ENCODE results near the gene ZSWIM6.

The ZSWIM6 gene

DNA sequence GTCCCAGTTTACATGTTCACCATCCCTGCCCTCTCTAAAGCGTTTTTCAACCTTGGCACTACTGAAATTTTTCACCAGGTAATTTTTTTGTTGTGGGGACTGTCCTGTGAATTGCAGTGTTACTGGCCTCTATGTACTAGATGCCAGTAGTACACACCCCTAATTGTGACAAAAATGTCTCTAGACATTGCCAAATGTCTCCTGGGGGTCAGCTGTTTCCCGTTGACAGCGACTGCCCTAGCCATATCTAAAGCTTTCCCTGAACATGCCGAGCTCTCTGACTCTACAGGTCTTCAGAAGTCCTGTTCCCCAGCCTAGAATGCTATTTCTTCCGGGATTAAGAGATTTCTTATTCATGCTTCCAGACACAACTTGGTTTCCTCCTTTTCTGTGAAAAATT lies 235.3 kb downstream of the ZSWIM6 start:
- no peak for DNase-seq

DNA sequence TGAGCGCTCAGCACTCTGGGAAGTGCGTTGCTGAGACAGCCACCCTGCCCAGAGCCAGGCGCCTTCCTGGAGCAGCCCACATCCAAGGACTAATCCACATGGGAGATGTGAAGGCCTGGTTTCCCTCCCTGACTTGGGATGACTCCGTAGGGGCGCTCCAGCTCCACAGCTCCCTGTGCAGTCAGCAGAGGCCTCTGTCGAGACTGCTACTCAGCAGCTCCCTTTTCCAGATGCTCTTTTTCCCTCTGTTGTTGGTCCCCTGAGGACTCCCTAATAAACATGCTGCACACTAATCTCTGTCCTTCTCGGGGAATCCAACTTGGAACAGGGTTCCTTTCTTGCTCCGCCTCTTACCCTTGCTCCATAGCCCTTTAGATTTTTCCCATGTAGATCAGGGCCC lies 237.3 kb downstream of the ZSWIM6 start:
- DNase-seq = no peak

DNA sequence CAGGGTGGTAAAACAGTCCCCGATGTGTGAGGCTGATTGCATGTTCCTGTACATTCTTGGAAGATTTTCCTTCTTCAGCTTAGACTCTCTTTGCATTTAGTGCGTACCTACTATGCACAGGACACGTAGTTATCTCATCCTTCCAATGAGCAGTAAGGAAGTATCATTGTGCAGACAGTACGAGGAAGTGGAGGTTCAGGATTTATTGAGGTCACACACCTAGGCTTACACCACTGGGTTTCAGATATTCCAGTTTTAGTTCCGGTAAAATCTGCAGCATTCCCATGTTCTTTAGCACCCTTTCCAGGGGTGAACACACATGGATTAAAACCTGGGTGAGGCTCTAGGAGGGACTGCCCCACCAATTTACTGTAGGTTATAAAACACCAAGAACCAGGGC lies 238.7 kb downstream of the ZSWIM6 start:
- no peak for DNase-seq

DNA sequence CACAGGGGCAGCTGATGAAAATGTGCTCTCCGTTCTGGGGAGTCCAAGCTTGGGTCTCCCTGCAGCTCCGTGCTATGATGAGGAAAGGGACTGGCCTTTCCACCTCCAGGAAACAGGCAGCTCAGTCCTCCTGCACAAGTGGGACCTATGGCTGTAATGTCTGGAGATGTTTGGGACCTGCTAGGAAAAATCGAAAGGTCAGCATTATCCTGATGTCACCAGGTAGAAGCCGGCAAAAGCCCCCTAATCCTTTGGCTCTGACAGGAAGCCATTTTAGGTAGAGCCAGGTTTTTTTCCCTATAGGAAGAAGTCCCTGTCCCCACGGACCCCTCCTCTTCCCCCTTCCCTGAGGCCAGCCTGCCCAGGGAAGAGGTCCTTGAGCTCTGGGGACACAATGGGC lies 240.9 kb downstream of the ZSWIM6 start:
- no peak for DNase-seq

DNA sequence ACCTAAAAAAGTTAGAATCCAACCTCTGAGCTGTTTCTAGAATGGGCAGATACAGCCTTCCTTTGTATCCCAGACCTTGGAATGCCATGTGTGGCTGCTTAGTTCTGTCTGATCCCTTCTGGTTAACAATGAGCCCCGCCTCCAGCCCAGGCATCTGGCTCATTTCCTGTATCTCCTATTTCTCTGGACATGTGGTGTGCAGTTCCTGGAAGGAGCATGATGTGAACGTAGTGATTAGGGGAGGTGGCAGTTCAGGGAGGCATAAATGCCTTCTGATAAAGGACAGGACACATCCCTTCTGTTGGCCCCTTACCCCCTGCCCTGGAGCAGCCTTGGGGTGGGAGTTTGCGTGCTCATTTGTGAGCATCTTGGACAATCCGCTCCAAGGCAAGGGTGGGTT lies 243.0 kb downstream of the ZSWIM6 start:
- DNase-seq = peak; percentile 62

DNA sequence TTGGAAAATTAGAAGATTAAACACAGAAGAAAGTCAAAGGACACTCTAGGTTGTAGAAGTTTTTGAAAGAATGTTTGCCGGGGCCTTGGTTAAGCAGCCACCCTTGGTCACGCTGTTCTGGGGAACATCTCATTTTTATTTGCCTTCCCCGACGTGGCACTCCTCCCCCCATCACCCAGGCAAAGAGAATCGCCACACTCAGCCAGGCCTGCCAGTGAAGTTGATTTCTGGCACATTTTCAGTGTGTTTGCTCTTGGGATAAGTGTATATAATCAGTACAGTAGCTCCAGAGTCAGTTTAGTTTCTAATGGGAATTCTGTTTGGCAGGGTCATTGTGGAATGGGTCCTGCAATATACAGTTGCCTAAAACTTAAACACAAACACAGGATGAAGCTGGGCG lies 243.5 kb downstream of the ZSWIM6 start:
- peak; percentile 4 for DNase-seq

DNA sequence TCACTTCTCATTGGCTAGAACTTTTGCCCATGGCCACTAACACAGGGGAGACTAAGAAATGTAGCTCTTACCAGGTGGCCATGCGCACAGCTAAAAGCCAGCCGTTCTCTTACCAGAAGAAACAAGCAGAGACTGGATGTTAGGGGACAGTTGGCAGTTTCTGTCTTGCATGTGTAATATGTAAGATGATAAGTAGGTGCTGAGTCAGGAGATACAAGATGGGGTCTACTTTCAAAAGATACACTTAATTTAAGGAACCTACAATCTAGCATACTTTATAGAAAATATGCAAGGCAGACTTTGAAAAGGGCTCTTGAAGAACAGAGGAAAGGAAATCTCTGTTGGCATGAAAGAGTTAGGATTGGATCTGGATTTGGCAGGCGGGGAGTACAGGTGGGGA lies 244.5 kb downstream of the ZSWIM6 start:
- DNase-seq = peak; percentile 30

DNA sequence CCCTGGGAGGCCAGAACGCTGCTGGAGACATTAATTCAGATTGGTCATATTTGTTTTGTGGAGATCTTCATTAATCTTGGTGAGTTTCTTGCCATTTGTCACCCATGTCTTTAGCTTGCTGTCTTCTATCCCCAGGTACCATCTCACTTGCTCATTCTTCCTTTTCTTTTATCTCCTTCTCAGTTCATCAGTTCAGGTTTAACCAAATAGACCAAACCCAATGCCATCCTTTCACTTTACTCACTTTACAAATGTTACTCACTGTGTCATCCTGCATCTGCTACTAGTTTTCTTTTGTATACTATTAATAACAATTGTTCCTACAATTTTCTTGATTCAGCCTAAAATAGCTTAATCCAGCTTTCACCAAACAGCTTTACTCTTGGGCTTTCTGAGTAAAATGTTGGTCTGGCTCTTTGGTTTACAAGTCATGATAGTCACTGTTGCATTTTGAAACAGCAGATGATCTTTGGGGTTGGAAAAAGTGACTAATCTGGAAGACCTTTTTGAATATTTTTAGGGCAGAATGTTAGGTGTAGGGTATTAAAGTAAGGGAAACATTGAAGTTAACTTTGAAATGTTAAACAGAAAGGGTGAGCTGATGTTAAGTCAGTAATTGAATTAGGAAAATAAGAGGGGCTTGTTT lies 246.9 kb downstream of the ZSWIM6 start:
- no peak for DNase-seq

DNA sequence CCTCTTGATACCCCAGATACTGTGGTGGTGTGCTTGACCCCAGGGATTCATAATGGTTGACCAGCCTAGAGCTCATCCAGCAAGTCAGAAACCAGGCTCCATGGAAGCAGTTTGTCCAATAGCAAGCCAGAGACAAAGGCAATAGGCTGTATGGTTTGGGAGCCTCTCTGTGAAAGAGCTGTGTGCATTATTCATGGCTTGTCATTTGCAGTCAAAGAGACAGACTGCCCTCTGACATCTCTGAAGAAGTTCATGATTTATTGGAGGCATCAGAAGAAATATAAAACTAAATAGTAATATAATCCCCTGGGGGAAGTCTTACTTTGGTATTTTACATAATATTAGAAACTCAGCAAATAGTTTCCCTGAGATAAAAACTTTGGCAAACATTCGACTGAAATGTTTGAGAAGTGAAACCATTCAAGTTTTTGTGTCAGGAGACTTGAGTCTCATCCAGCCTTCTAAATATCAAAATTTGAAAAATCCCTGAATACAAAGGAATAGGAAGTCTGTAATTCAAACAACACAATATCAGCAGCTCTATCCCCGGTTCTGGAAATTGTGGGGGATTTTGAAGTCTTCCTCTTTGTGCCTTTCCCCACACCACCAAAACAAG lies 250.3 kb downstream of the ZSWIM6 start:
- DNase-seq = no peak

DNA sequence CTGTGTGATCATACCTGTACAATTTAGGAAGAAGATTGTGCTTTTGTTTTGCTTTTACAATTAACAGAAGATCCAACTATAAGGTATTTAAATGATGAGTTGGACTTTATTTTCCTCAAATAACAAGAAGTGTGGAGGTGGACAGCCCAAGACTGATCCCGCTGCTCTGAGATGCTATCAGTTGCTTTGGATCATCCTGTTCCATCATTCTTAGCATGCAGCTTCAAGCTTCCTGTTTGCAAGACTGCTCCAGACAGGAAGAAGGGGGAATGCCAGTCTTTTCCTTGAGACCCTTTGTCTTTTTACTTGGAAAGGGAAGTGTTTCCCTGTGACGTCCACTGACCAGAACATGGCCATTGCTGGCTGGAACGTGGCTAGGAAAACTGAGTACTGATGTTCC lies 250.8 kb downstream of the ZSWIM6 start:
- no peak for DNase-seq

DNA sequence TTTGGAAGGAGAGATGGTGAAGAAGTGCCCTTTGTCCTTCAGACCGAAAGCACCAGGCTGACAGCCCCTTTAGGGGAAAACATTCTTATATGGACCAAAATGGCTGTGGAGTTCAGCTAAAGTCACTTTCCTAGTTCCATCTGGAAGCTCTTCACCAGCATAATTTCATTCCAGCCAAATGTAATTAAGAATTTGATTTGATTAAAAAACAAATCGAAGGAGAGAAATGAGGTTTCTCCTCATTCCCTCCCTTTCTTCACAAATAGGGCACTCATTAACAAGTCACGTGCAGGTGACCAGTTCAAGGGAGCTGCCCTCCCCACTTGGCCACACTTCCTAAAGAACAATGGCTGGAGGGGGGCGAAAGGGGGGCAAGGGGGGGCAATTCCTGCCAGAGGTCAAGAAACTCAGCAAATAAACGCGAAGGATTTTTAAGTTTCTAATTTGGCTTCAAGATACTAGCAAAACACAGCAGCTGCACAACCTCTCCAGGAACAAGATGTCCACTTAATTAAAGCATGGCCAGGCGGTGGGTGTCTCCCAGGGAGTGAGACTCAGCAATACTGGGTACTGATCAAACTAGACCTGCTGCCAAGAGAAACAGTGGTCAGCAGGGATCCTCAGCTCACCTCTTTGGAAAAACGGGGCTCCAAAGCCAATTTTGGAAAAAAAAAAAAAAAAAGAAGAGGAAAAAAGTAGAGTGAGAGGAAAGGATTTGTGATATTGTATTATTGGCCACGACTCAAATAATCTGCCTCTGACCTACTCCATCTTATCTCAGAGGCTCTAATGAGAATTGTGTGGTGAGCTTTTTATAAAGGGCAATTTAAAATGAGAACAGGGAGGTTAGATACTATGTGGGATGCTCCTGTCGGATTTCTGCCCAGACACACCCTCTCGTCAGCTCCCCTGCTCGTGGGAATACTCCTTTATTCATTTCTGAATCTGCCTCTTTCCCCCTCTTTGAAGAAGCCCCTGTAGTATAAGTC lies 254.3 kb downstream of the ZSWIM6 start:
- DNase-seq = no peak

DNA sequence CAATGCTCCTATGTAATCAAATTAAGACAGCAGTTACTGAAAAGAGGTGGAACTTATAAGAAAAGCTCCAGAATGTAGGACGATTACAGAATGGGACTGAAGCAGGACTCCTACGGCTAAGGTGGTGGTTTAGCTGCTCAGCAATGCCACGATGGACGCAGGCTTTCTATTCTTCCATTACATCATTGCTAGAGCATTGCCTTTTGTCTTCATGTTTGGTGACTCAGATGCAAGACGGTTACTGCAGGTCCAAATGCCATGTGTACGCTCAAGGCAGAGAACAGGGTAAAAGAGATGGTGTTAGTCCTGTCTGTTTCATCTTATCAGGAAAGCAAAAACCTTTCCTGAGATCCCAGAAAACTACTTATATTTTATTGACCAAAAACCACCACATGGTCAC lies 255.1 kb downstream of the ZSWIM6 start:
- DNase-seq = no peak

DNA sequence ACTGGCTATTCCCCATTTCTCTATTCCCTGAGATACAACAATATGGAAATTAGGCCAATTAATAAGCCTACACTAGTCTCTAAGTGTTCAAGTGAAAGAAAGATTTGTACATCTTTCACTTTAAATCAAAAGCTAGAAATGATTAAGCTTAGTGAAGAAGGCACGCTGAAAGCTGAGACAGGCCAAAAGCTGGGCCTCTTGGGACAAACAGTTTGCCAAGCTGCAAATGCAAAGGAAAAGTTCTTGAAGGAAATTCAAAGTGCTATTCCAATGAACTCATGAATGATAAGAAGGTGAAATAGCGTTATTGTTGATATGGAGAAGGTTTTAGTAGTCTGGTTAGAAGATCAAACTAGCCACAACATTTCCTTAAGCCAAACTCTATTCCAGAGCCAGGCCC lies 256.2 kb downstream of the ZSWIM6 start:
- DNase-seq = no peak

DNA sequence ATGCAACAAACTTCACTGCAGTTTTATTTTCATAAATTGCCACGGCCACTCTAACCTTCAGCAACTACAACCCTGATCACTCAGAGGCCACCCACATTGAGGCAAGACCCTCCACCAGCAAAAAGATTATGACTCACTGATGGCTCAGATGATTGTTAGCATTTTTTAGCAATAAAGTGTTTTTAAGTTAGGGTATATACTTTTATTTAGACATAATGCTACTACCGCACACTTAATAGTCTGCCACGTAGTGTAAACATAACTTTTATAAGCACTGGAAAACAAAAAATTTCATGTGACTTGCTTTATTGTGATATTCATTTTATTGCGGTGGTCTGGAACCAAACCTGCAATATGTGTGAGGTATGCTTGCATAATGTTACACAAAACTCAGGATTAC lies 257.9 kb downstream of the ZSWIM6 start:
- no peak for DNase-seq

DNA sequence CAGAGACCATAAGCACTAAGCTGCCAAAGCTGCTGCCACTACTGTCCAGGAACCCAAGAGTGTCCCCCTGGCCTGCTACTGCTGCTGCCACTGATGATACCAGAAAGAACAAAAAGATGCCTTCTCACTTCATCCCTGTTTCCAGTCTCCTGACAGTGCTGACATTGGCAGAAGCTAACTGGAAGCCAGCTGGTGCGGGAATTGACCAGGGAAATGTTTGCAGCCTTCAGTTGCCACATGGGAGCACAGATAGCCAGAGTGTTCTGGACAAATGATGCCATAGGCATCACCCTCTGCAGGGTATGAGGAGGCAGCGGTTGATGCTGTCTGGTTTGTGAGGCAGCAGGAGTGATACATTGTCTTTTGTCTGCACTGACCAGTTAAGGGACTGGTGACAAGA lies 258.4 kb downstream of the ZSWIM6 start:
- DNase-seq = no peak

DNA sequence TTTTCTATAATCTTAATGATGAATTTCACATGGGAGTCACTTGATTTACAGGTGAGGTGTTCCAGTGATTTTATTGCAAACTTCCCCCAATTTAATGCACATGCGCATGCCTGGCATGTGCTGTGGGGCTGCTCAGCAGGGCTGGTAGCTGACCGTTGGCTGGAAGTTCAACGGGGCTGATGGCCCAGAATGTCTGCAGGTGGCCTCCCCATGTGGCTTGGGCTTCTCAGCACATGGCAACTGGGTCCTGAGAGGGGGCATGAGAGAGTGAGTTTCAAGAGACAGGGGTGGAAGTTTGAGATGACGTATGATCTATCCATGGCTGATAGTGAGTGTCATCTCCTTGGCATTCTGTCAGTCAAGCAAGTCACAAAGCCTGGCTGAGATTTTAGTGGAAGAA lies 259.8 kb downstream of the ZSWIM6 start:
- no peak for DNase-seq

DNA sequence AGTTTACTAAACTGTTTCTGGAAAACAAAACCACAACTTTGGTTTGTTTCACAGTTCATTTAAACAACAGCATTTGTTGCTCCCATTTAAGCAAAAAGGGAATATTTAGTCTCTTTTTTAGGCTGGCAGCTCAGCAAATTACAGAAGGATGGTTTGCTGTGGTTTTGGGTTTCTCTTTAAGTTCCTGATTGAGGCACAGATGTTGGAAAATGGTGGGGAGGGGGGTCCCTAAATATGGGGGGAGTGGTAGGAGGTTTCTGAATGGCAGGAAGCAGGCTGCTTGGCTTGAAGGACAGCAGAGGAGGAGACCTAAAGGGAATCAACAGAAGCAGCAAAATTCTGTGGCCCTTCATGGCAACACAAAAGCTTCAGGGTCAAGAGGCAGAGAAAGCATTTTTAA lies 263.4 kb downstream of the ZSWIM6 start:
- peak; percentile 25 for DNase-seq
